GM12865 (cell line): ENCODE data around the gene SPTBN5.

Experiments used
- DNase-seq: peaks from one replicate; pipeline ENCODE4 v3.0.0; 2010; ENCODE audit warnings: low read depth
- H3K4me3 ChIP-seq: 2 replicates; pipeline ENCODE4 v1.5.1; 2011; ENCODE audit warnings: mild to moderate bottlenecking, low read depth, low read length, control low read depth
- TF ChIP-seq, protein P1 (sequence below): IDR thresholded peaks from 2 replicates; pipeline ENCODE4 v1.5.1; 2011; ENCODE audit warnings: low read length, control low read depth, low read depth, inconsistent platforms; ENCODE audit not compliant: insufficient read depth; ENCODE audit errors: missing control alignments

The SPTBN5 gene

DNA sequence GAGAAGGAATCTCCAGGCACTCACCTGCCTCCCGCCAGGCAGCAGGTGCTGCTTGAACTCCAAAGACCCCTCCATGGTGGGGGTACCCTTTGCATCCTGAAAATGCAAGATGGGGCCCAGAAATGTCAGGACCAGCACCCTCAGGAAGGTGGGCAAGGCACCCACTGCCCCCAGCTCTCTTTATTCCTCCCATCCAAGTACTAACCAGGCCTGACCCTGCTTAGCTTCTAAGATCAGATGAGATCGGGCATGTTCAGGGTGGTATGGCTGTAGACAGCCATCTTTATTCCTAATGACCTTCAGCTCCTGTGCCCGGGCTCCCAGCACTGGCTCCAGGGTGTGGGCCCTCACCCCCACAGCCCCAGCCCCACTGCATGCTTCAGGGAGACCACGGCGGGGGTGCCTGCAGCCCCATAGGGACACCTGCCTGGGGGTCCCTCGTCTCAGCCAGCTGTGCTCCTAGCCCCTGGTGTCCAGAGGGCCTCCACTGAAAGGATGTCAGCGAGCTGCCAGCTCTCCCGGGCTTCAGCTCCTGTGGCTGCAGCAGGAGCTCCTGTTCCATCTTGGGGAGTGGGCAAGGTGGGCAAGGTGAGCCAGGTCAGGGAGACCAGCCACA lies 42.0 kb downstream of the SPTBN5 start:
- TF ChIP-seq, protein P1, sequence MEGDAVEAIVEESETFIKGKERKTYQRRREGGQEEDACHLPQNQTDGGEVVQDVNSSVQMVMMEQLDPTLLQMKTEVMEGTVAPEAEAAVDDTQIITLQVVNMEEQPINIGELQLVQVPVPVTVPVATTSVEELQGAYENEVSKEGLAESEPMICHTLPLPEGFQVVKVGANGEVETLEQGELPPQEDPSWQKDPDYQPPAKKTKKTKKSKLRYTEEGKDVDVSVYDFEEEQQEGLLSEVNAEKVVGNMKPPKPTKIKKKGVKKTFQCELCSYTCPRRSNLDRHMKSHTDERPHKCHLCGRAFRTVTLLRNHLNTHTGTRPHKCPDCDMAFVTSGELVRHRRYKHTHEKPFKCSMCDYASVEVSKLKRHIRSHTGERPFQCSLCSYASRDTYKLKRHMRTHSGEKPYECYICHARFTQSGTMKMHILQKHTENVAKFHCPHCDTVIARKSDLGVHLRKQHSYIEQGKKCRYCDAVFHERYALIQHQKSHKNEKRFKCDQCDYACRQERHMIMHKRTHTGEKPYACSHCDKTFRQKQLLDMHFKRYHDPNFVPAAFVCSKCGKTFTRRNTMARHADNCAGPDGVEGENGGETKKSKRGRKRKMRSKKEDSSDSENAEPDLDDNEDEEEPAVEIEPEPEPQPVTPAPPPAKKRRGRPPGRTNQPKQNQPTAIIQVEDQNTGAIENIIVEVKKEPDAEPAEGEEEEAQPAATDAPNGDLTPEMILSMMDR: no peak
- DNase-seq: no peak
- no peak overlapping the region for H3K4me3 ChIP-seq

DNA sequence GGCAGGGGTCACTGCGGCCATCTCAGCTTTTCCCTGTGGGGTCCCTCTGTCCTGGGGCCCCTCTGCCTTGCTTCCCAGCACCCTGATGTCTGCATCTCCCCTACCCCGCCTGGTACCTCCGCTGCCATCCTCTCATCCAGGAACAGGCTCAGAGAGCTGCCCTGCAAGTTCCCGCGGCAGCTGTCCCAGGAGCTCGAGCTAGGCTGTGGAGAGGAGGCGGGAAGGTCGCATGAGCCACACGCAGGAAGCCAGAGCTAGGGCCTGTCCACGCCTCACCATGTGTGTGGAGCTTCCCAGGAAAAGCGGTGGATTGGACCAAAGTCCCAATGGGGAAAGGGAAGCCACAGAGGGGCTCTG lies 42.7 kb downstream of the SPTBN5 start:
- TF ChIP-seq, protein P1: no peak
- H3K4me3 ChIP-seq: no peak overlapping the region

DNA sequence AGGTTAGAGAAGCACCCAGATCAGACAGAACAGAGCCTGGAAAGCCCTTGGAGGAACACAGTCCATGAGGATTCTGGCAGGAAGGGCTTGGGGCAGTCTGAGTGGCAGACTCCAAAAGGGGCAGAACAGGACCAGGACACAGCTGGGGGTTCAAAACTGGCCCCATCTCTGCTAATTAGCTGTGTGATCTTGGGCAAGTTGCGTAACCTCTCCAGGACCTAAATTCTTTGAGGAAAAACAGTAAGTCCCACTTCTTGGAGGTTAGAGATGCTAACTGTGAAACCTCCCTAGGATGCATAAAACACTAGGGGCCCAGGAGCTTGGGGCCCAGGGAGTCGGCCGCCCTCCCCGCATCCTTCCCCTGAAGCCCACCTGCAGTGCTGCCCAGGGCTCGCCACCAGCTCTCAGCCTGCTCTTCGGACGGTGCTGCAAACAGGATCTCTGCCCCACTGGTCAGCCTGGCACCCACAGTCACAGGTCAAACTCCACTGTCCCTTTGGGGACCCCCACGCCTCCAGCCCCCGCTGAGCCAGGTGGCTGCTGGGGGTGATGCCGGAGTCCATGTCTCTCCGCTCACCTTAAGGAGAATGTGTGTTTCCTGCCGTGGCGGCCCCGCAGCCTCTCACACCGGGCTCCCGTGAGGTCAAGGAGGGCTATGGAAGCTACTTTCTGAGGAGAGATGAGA lies 43.2 kb downstream of the SPTBN5 start:
- no peak overlapping the region for H3K4me3 ChIP-seq
- TF ChIP-seq, protein P1: no peak
- DNase-seq: no peak

More for the DNA sequence above, 42.7 kb downstream of the SPTBN5 start:
- DNase-seq: no peak

DNA sequence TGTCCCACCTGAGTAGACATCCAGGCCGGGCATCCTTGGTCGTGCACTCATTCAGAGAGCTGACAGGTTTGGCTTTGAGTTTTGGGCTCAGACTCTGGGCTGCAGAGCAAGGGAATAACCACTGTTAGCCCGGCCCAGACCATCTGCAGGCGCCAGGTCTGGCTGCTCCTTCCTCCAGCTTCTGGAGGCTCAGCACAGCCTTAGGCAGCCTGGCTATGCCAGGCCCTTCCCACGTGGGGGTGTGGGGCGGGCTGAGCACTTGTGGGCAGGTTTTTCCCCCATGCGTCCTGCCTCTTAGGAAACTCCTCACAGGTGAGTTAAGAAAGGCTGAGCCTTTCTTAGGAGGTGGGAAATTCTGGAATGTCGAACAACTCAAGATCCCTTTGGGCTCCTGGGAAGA lies 44.0 kb downstream of the SPTBN5 start:
- TF ChIP-seq, protein P1: no peak
- H3K4me3 ChIP-seq: no peak overlapping the region
- no peak for DNase-seq

DNA sequence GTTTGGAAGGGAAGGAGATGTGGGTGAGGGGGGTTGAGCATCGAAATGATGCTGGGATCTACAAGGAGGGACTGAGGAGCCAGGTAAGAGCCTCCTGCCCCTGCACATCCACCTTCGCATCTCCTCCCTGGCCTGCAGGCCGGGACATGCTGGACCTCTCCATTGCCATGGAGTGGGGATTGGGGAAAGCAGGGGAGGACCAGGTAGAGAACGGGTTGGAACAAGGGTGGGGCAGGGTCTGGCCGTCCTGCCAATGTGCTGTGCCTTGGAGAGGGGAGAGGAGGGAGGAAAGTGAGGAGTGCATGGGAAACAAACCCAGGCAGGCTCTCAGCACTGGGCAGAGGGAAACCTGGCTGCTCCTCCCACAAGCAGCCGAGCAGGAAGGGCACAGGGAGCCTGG lies 44.6 kb downstream of the SPTBN5 start:
- TF ChIP-seq, protein P1: no peak
- no peak for DNase-seq

DNA sequence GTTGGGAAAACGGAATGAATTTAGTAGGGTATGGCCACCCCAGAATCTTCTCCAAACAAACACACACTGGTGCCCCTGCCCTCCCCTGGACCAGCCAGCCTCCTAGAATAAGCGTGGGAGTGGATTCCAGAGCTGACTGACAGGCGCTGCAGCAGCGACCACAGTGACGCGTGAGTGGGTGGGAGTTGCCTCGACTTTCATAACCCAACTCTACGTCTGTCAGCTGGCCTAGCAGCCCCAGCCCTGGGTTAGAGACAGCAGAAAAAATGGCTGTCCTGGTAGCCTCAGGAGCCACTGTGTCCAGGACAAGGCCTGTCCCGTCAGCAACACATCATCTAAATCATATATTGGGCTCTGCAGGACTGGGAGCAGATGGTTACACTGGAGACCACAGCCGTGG lies 45.2 kb downstream of the SPTBN5 start:
- DNase-seq: no peak
- H3K4me3 ChIP-seq: no peak overlapping the region
- TF ChIP-seq, protein P1: no peak

More for the DNA sequence above, 44.6 kb downstream of the SPTBN5 start:
- H3K4me3 ChIP-seq: no peak overlapping the region

DNA sequence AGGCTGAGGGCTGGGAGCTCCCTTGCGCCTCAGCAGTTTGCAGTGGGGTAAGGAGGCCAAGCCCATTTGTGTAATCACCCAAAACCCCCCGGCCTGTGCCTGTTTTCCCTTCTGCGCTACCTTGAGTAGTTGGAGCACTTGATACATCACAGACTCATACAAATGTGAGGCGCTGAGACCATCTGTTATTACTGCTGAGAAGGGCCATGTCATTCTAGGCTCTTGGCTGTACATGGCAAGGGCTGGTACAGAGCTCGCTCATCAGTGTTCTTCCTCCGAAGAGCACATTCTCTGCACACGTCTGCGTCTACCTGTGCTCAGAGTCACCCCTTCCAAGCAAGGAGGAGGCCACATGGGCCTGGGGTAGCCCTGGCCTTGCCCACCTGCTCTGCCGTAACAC lies 45.9 kb downstream of the SPTBN5 start:
- no peak for DNase-seq
- no peak overlapping the region for H3K4me3 ChIP-seq
- TF ChIP-seq, protein P1: no peak
